ENCODE data around the gene FN1.

DNA sequence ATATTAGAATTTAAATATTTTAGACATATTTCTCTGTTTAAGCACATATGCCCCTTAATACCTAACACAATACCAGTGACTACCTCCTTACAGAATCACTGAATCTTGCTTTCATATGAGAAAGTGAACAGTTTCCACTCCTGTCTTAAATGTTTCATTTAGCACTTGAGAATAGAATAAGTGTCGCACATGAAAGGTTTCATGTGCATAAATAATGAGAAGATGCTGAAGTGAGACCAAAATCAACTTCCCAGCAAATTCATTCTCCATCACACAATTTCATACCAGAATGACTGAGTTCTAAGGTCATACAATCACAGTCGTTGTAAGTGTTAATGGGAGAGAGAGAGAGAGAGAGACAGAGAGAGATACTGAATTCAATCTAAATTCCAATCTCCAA lies 72.8 kb downstream of the FN1 start:
- TF ChIP-seq, protein P1, sequence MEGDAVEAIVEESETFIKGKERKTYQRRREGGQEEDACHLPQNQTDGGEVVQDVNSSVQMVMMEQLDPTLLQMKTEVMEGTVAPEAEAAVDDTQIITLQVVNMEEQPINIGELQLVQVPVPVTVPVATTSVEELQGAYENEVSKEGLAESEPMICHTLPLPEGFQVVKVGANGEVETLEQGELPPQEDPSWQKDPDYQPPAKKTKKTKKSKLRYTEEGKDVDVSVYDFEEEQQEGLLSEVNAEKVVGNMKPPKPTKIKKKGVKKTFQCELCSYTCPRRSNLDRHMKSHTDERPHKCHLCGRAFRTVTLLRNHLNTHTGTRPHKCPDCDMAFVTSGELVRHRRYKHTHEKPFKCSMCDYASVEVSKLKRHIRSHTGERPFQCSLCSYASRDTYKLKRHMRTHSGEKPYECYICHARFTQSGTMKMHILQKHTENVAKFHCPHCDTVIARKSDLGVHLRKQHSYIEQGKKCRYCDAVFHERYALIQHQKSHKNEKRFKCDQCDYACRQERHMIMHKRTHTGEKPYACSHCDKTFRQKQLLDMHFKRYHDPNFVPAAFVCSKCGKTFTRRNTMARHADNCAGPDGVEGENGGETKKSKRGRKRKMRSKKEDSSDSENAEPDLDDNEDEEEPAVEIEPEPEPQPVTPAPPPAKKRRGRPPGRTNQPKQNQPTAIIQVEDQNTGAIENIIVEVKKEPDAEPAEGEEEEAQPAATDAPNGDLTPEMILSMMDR (IDR thresholded peaks at IDR 0.05 in 2 of 3, conservative IDR thresholded peaks at IDR 0.05 in 1 of 3; ENCODE audit: borderline replicate concordance in 1 of 3, insufficient read depth in 1 of 3, low read depth in 2 of 3, low read length in 2 of 3): no peak
- TF ChIP-seq, protein P2, sequence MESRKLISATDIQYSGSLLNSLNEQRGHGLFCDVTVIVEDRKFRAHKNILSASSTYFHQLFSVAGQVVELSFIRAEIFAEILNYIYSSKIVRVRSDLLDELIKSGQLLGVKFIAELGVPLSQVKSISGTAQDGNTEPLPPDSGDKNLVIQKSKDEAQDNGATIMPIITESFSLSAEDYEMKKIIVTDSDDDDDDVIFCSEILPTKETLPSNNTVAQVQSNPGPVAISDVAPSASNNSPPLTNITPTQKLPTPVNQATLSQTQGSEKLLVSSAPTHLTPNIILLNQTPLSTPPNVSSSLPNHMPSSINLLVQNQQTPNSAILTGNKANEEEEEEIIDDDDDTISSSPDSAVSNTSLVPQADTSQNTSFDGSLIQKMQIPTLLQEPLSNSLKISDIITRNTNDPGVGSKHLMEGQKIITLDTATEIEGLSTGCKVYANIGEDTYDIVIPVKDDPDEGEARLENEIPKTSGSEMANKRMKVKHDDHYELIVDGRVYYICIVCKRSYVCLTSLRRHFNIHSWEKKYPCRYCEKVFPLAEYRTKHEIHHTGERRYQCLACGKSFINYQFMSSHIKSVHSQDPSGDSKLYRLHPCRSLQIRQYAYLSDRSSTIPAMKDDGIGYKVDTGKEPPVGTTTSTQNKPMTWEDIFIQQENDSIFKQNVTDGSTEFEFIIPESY (IDR thresholded peaks at IDR 0.05; ENCODE audit: extremely low read depth, insufficient replicate concordance, low read length): no peak
- no peak for TF ChIP-seq POLR2A (IDR thresholded peaks at IDR 0.05; ENCODE audit: borderline replicate concordance, extremely low read depth, insufficient read depth, insufficient read length)
- TF ChIP-seq, protein P3, sequence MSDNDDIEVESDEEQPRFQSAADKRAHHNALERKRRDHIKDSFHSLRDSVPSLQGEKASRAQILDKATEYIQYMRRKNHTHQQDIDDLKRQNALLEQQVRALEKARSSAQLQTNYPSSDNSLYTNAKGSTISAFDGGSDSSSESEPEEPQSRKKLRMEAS (IDR thresholded peaks at IDR 0.05): no peak
- TF ChIP-seq RAD21 (IDR thresholded peaks at IDR 0.05; ENCODE audit: low read depth): no peak
- no peak for TF ChIP-seq EZH2 (IDR thresholded peaks at IDR 0.05)
- no peak for TF ChIP-seq SIN3A (IDR thresholded peaks at IDR 0.05; ENCODE audit: low read depth)
- TF ChIP-seq EGR1 (IDR thresholded peaks at IDR 0.05; ENCODE audit: low read depth): no peak
- TF ChIP-seq POLR2AphosphoS5 (IDR thresholded peaks at IDR 0.05; ENCODE audit: low read depth, low read length): no peak
- no peak for TF ChIP-seq CEBPB (IDR thresholded peaks at IDR 0.05; ENCODE audit: low read depth)
- no peak for TF ChIP-seq EZH2phosphoT487 (IDR thresholded peaks at IDR 0.05; ENCODE audit: borderline replicate concordance)
- TF ChIP-seq, protein P4, sequence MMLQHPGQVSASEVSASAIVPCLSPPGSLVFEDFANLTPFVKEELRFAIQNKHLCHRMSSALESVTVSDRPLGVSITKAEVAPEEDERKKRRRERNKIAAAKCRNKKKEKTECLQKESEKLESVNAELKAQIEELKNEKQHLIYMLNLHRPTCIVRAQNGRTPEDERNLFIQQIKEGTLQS (IDR thresholded peaks at IDR 0.05): no peak
- TF ChIP-seq ZNF274 (IDR thresholded peaks at IDR 0.05; ENCODE audit: low read depth, low read length): no peak
- TF ChIP-seq SRF (IDR thresholded peaks at IDR 0.05; ENCODE audit: low read depth): no peak
